Body of pancreas (tissue), 4 donors: Measurements from ENCODE around the gene MTREX. TPM values are rescaled to one million over a fixed set of nuclear protein-coding genes. Genes with fewer than 3 reads are reported as not detected.
A peak's percentile ranks its signal among the peaks of the same experiment; 100 is the strongest.

Experiments used
- ATAC-seq: fragments of 150-250 bp; one replicate; pipeline ENCODE4 v1.9.1; 2016
- DNase-seq, 4 donors: peaks; one replicate each; pipeline ENCODE4 v3.0.0-alpha.2; 2019
- H3K27ac ChIP-seq, 4 donors: fragments of 200-600 bp; sonication (generic); 1 replicate in 3 of 4; 2 replicates in 1 of 4; pipeline versions ENCODE4 v1.5.1 to v1.6.1; 2016 to 2019; ENCODE audit warnings: mild to moderate bottlenecking in 1 of 4, mixed read lengths in 1 of 4, moderate library complexity in 1 of 4
- H3K27me3 ChIP-seq, 2 donors: fragments of 200-600 bp; sonication (generic); one replicate each; pipeline ENCODE4 v1.6.0; 2016; ENCODE audit warnings: mild to moderate bottlenecking in 1 of 2
- H3K36me3 ChIP-seq, 2 donors: fragments of 200-600 bp; sonication (generic); replicated peaks in 1 of 2; 2 replicates each; pipeline ENCODE4 v1.5.1; 2016; ENCODE audit warnings: low read depth in 2 of 2; ENCODE audit not compliant: insufficient read depth in 1 of 2
- H3K4me1 ChIP-seq: fragments of 200-600 bp; sonication (generic); one replicate; pipeline ENCODE4 v1.6.0; 2016
- H3K4me3 ChIP-seq, 2 donors: fragments of 200-600 bp; sonication (generic); 1 replicate in 1 of 2; 2 replicates in 1 of 2; pipeline ENCODE4 v1.5.1; 2016 to 2019
- H3K9me3 ChIP-seq, 3 donors: fragments of 200-600 bp; sonication (generic); 1 replicate in 2 of 3; 2 replicates in 1 of 3; pipeline ENCODE4 v1.5.1; 2016
- CTCF ChIP-seq, 7 experiments: fragments of 450-650 bp in 4 of 7; fragments of 200-600 bp in 3 of 7; sonication (generic) in 3 of 7; IDR thresholded peaks; one replicate each; pipeline ENCODE4 v1.5.1; 2016 to 2019; ENCODE audit warnings: antibody characterized with exemption in 7 of 7
- POLR2A ChIP-seq, 3 donors: fragments of 450-650 bp; IDR thresholded peaks; one replicate each; pipeline ENCODE4 v1.6.1; 2016; ENCODE audit warnings: antibody characterized with exemption in 3 of 3, mild to moderate bottlenecking in 2 of 3
- WGBS, 2 donors: methylation state at CpG; one replicate each; pipeline ENCODE4 v1.1.5; 2017; 5-methylcytosine and 5-hydroxymethylcytosine counted together
- intact Hi-C: fragments of 100-400 bp; cut with DNase I; formaldehyde crosslinking; loops from one replicate; pipeline ENCODE4 v1.15.1; 2023
- total RNA-seq, 2 donors: library from RNA; depleted of rRNA; stranded (reverse); fragments of >200 nt; gene quantifications; one replicate each; pipeline ENCODE4 v1.1.0, GENCODE V29; 2016

The MTREX gene
- total RNA-seq, 2 donors from 2014 or later, result 35.5 to 36.9 TPM

- Histone ChIP-seq H3K27ac (peak overlapping the region in 2 of 4 donors; percentile 15 to 36), H3K4me3 (no peak overlapping the region), H3K9me3 (no peaks in the 10 kb centered on the region), H3K4me1 (peaks cover 44% of the 10 kb centered on the region), H3K36me3 (no peaks in the 10 kb centered on the region), H3K27me3 (no peaks in the 10 kb centered on the region)
- DNase-seq (peak in 1 of 4 donors; percentile 20), ATAC-seq (no peak)
- TF ChIP-seq POLR2A (IDR thresholded peaks at IDR 0.05), result no peak
- no peak for TF ChIP-seq CTCF (IDR thresholded peaks at IDR 0.05)
- intact Hi-C loops, result no loop called here
- 49 to 55% methylated on average over 4 of the region's 4 CpGs for WGBS, 2 donors
Measured at GRCh38 chr5:55303238-55303690, 4.5 kb upstream of the MTREX start.

GRCh38 chr5:55304584-55304983 lies 3.2 kb upstream of the MTREX start:
- Histone ChIP-seq H3K27ac (no peak overlapping the region), H3K4me1 (peaks cover 51% of the 10 kb centered on the region)
- intact Hi-C loops, result no loop called here

GRCh38 chr5:55305345-55305744 lies 2.4 kb upstream of the MTREX start:
- H3K27me3 ChIP-seq, result no peaks in the 10 kb centered on the region
- WGBS, 2 donors, result 57 to 65% methylated on average over 4 of the region's 4 CpGs
- H3K4me3 ChIP-seq, result no peak overlapping the region
- H3K36me3 ChIP-seq, result no peaks in the 10 kb centered on the region
- intact Hi-C loops, result no loop called here
- no peak for DNase-seq
- H3K9me3 ChIP-seq, result no peaks in the 10 kb centered on the region
- TF ChIP-seq CTCF (IDR thresholded peaks at IDR 0.05) (no peak), POLR2A (IDR thresholded peaks at IDR 0.05) (no peak)
- H3K27ac ChIP-seq, result no peak overlapping the region
- H3K4me1 ChIP-seq, result peaks cover 58% of the 10 kb centered on the region
- no peak for ATAC-seq

More at GRCh38 chr5:55304584-55304983, 3.2 kb upstream of the MTREX start:
- TF ChIP-seq POLR2A (IDR thresholded peaks at IDR 0.05), result no peak
- no peaks in the 10 kb centered on the region for H3K9me3 ChIP-seq
- H3K4me3 ChIP-seq, result no peak overlapping the region
- WGBS, 2 donors, result 45 to 52% methylated on average over 6 of the region's 6 CpGs
- ATAC-seq (no peak), DNase-seq (no peak)
- H3K36me3 ChIP-seq, result no peaks in the 10 kb centered on the region
- H3K27me3 ChIP-seq, result no peaks in the 10 kb centered on the region

GRCh38 chr5:55306641-55307382 lies 977 bp upstream of the MTREX start:
- peak overlapping the region; percentile 74 to 89 for H3K4me3 ChIP-seq
- DNase-seq (no peak), ATAC-seq (no peak)
- intact Hi-C loops, result no loop called here
- H3K36me3 ChIP-seq, result no peaks in the 10 kb centered on the region
- no peak for TF ChIP-seq POLR2A (IDR thresholded peaks at IDR 0.05)
- H3K4me1 ChIP-seq, result peaks cover 69% of the 10 kb centered on the region
- no peaks in the 10 kb centered on the region for H3K27me3 ChIP-seq
- WGBS, 2 donors, result 3% methylated on average over 12 of the region's 12 CpGs
- peak overlapping the region; percentile 78 to 98 (median 94) for H3K27ac ChIP-seq
- H3K9me3 ChIP-seq, result no peaks in the 10 kb centered on the region

- TF ChIP-seq CTCF (IDR thresholded peaks at IDR 0.05), result no peak
- TF ChIP-seq POLR2A (IDR thresholded peaks at IDR 0.05), result no peak
- H3K27ac ChIP-seq, result peak overlapping the region; percentile 78 to 98 (median 94)
- H3K4me1 ChIP-seq, result peaks cover 61% of the 10 kb centered on the region
- peak overlapping the region; percentile 74 to 89 for H3K4me3 ChIP-seq
- intact Hi-C loops, result no loop called here
- WGBS, 2 donors, result 0 to 1% methylated on average over 13 of the region's 13 CpGs
- DNase-seq (peak in 2 of 4 donors; percentile 8 to 12), ATAC-seq (no peak)
- H3K27me3 ChIP-seq, result no peaks in the 10 kb centered on the region
- no peaks in the 10 kb centered on the region for H3K36me3 ChIP-seq
- H3K9me3 ChIP-seq, result no peaks in the 10 kb centered on the region
Measured at GRCh38 chr5:55308254-55308836, 556 bp downstream of the MTREX start.
